H9 (cell line): Measurements from ENCODE around the gene ADAMTS17. TPM values are rescaled to one million over a fixed set of nuclear protein-coding genes. Genes with fewer than 3 reads are reported as not detected.

ENCODE experiments used
- DNase-seq: peaks from one replicate; pipeline ENCODE4 v3.0.0-alpha.2; 2017
- H2AFZ ChIP-seq: one replicate; pipeline ENCODE4 v1.6.1; 2013; ENCODE audit warnings: mild to moderate bottlenecking, low read length, control low read depth, moderate library complexity
- H2AK5ac ChIP-seq: 2 replicates; pipeline ENCODE4 v1.6.1; 2013; ENCODE audit warnings: low read length, control low read depth, mixed read lengths; ENCODE audit not compliant: insufficient read length
- H2BK120ac ChIP-seq: one replicate; pipeline ENCODE4 v1.6.1; 2013; ENCODE audit warnings: low read depth, mild to moderate bottlenecking, low read length, control low read depth, inconsistent platforms; ENCODE audit not compliant: poor library complexity, severe bottlenecking
- H2BK12ac ChIP-seq: 2 replicates; pipeline ENCODE4 v1.6.1; 2013; ENCODE audit warnings: low read length, control low read depth, mixed read lengths, low read depth; ENCODE audit not compliant: insufficient read length
- H2BK15ac ChIP-seq: 2 replicates; pipeline ENCODE4 v1.6.1; 2013; ENCODE audit warnings: low read depth, low read length, control low read depth
- H2BK20ac ChIP-seq: one replicate; pipeline ENCODE4 v1.6.1; 2013; ENCODE audit warnings: low read depth, mild to moderate bottlenecking, low read length, control low read depth, inconsistent platforms; ENCODE audit not compliant: poor library complexity, severe bottlenecking
- H2BK5ac ChIP-seq: 2 replicates; pipeline ENCODE4 v1.6.1; 2013; ENCODE audit warnings: low read length, control low read depth, mixed read lengths; ENCODE audit not compliant: insufficient read length
- H3K14ac ChIP-seq: 2 replicates; pipeline ENCODE4 v1.6.1; 2013; ENCODE audit warnings: low read length, control low read depth; ENCODE audit not compliant: insufficient read depth
- H3K18ac ChIP-seq: 2 replicates; pipeline ENCODE4 v1.6.1; 2013; ENCODE audit warnings: low read depth, mild to moderate bottlenecking, mixed read lengths, low read length, control low read depth; ENCODE audit not compliant: insufficient read length
- H3K23ac ChIP-seq: 2 replicates; pipeline ENCODE4 v1.6.1; 2013; ENCODE audit warnings: low read length, control low read depth, mixed read lengths, low read depth; ENCODE audit not compliant: insufficient read length
- H3K23me2 ChIP-seq: 2 replicates; pipeline ENCODE4 v1.6.1; 2013; ENCODE audit warnings: low read depth, mild to moderate bottlenecking, mixed read lengths, low read length, control low read depth; ENCODE audit not compliant: insufficient read length, poor library complexity, severe bottlenecking
- H3K27ac ChIP-seq: 2 replicates; pipeline ENCODE4 v1.5.1; 2013; ENCODE audit warnings: low read length, control low read depth, mixed read lengths, low read depth; ENCODE audit not compliant: insufficient read length
- H3K27me3 ChIP-seq: 2 replicates; pipeline ENCODE4 v1.6.1; 2013; ENCODE audit warnings: low read length, control low read depth, inconsistent platforms; ENCODE audit not compliant: insufficient read depth
- H3K4ac ChIP-seq: 2 replicates; pipeline ENCODE4 v1.6.1; 2013; ENCODE audit warnings: low read depth, mild to moderate bottlenecking, control low read depth, inconsistent platforms, low read length, moderate library complexity
- H3K4me1 ChIP-seq: 2 replicates; pipeline ENCODE4 v1.6.1; 2013; ENCODE audit warnings: low read length, control low read depth, inconsistent platforms; ENCODE audit not compliant: insufficient read depth
- H3K4me2 ChIP-seq: 2 replicates; pipeline ENCODE4 v1.6.1; 2013; ENCODE audit warnings: low read length, control low read depth, mixed read lengths; ENCODE audit not compliant: insufficient read length, insufficient read depth
- H3K56ac ChIP-seq: 2 replicates; pipeline ENCODE4 v1.6.1; 2013; ENCODE audit warnings: low read depth, mild to moderate bottlenecking, mixed read lengths, low read length, control low read depth; ENCODE audit not compliant: insufficient read length
- H3K79me1 ChIP-seq: 2 replicates; pipeline ENCODE4 v1.6.1; 2013; ENCODE audit warnings: low read depth, mild to moderate bottlenecking, moderate library complexity, low read length, control low read depth, inconsistent platforms; ENCODE audit not compliant: insufficient read depth, poor library complexity, severe bottlenecking
- H3K79me2 ChIP-seq: 2 replicates; pipeline ENCODE4 v1.6.1; 2013; ENCODE audit warnings: low read length, control low read depth, inconsistent platforms; ENCODE audit not compliant: insufficient read depth
- H3K9ac ChIP-seq: 2 replicates; pipeline ENCODE4 v1.6.1; 2013; ENCODE audit warnings: low read length, control low read depth, mixed read lengths; ENCODE audit not compliant: insufficient read length; ENCODE audit errors: extremely low read depth
- H3K9me3 ChIP-seq: one replicate; pipeline ENCODE4 v1.6.1; 2013; ENCODE audit warnings: low read depth, low read length, inconsistent platforms; ENCODE audit not compliant: control insufficient read depth
- H3T11ph ChIP-seq: one replicate; pipeline ENCODE4 v1.6.1; 2013; ENCODE audit warnings: mild to moderate bottlenecking, low read length, control low read depth, inconsistent platforms
- H4K20me1 ChIP-seq: one replicate; pipeline ENCODE4 v1.6.1; 2013; ENCODE audit not compliant: control insufficient read depth, insufficient read length, insufficient read depth
- H4K5ac ChIP-seq: 2 replicates; pipeline ENCODE4 v1.6.1; 2013; ENCODE audit warnings: low read depth, mild to moderate bottlenecking, mixed read lengths, low read length, control low read depth; ENCODE audit not compliant: insufficient read length
- H4K8ac ChIP-seq: replicated peaks from 2 replicates; pipeline ENCODE4 v1.6.1; 2013; ENCODE audit warnings: low read length, control low read depth, mixed read lengths, low read depth; ENCODE audit not compliant: insufficient read length
- H4K91ac ChIP-seq: 2 replicates; pipeline ENCODE4 v1.6.1; 2013; ENCODE audit warnings: low read depth, mild to moderate bottlenecking, moderate library complexity, mixed read lengths, low read length, control low read depth; ENCODE audit not compliant: insufficient read length
- H3K27ac Mint-ChIP-seq, 3 experiments: 2 replicates in 2 of 3; 3 replicates in 1 of 3; pipeline ENCODE4 v1.8.0; 2020 to 2021; ENCODE audit warnings: mixed read lengths in 3 of 3, mild to moderate bottlenecking in 1 of 3, moderate library complexity in 1 of 3
- H3K27me3 Mint-ChIP-seq: 2 replicates; pipeline ENCODE4 v1.8.0; 2021; ENCODE audit warnings: low read depth, mild to moderate bottlenecking, moderate library complexity, mixed read lengths
- H3K36me3 Mint-ChIP-seq, 3 experiments: 2 replicates in 2 of 3; 3 replicates in 1 of 3; pipeline ENCODE4 v1.8.0; 2020 to 2021; ENCODE audit warnings: low read depth in 3 of 3, mixed read lengths in 3 of 3; ENCODE audit not compliant: insufficient read depth in 1 of 3
- H3K4me1 Mint-ChIP-seq, 2 experiments: 2 replicates each; pipeline ENCODE4 v1.8.0; 2020; ENCODE audit warnings: mixed read lengths in 2 of 2
- H3K4me3 Mint-ChIP-seq, 2 experiments: 2 replicates in 1 of 2; 3 replicates in 1 of 2; pipeline ENCODE4 v1.8.0; 2020 to 2021; ENCODE audit warnings: mild to moderate bottlenecking in 2 of 2, mixed read lengths in 2 of 2, moderate library complexity in 1 of 2
- H3K9me3 Mint-ChIP-seq, 2 experiments: 2 replicates in 1 of 2; 3 replicates in 1 of 2; pipeline ENCODE4 v1.8.0; 2020; ENCODE audit warnings: mild to moderate bottlenecking in 2 of 2, mixed read lengths in 2 of 2, moderate library complexity in 1 of 2
- CTCF ChIP-seq: fragments of 200-600 bp; sonication (generic); conservative IDR thresholded peaks from 3 replicates; pipeline ENCODE4 v1.8.0; 2021; ENCODE audit warnings: antibody characterized with exemption, mild to moderate bottlenecking
- WGBS: extraction: QIAGEN DNeasy Blood & Tissue Kit; methylation state at CpG from one replicate; pipeline ENCODE4 v1.1.7; 2013; ENCODE audit warnings: missing lambda C conversion rate, low lambda C conversion rate, mixed read lengths; ENCODE audit not compliant: insufficient read length; ENCODE audit errors: extremely low coverage; 5-methylcytosine and 5-hydroxymethylcytosine counted together
- total RNA-seq: library from RNA; stranded (reverse); gene quantifications from 2 replicates; pipeline ENCODE4 v1.2.1, GENCODE V29; 2021

The ADAMTS17 gene
- total RNA-seq, 1 experiment from 2014 or later, result 2.9 TPM

DNA sequence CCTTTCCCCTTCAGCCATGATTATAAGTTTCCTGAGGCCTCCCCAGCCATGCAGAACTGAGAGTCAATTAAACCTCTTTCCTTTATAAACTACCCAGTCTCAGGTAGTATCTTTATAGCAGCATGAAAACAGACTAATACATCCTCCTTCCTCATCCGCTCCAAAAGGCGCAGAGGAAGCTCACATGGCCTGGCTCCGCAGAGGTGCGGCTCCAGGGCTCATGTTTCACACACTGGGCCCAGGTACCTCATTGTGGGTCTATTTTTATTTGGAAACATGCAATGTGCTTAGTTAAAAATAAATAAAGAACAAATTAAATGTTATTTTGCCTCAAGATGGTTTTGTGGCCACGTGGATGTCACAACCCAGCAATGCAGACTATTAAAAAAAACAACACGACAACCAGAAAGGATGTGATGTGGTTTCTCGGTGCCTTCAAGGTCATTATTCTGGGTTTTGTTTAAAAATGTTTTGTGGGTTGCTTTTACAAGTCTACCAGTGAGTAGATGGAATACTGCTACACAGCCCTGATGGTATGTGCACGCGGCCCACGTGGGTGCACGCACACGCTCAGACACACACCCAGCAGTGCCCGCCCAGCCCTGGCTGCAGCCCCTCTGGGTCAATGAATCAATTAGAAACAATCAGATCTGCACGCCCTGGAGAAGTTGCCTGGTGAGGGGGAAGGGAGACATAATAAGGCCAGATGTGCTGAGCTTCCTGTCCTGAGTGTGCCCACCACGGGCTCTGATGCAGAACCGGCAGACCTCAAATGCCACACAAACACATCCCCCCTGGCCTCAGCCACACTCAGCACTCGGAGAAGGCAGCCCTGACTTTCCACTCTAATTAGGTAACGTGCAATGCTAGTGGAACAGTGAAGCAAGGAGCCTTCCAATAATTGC is 140.1 kb downstream of the ADAMTS17 start:
- Histone ChIP-seq H4K20me1 (no peaks in the 10 kb centered on the region), H4K91ac (no peak overlapping the region), H3K27me3 (no peaks in the 10 kb centered on the region), H2AK5ac (no peak overlapping the region), H3K79me2 (no peaks in the 10 kb centered on the region), H2AFZ (no peak overlapping the region), H2BK120ac (no peak overlapping the region), H3K4me2 (no peak overlapping the region), H2BK12ac (no peak overlapping the region), H3K4ac (no peak overlapping the region), H3T11ph (no peak overlapping the region), H4K8ac (no peak overlapping the region), H3K56ac (no peak overlapping the region), H3K23me2 (no peaks in the 10 kb centered on the region), H3K14ac (no peak overlapping the region), H3K4me1 (no peaks in the 10 kb centered on the region), H3K23ac (no peak overlapping the region), H3K79me1 (no peaks in the 10 kb centered on the region), H3K9me3 (no peaks in the 10 kb centered on the region), H2BK20ac (no peak overlapping the region), H3K9ac (no peak overlapping the region), H4K5ac (no peak overlapping the region), H3K27ac (no peak overlapping the region), H2BK15ac (no peak overlapping the region), H2BK5ac (no peak overlapping the region), H3K18ac (no peak overlapping the region)
- no CpG with 5 or more reads among the region's 18 CpGs for WGBS
- H3K9me3 Mint-ChIP-seq, result no peaks in the 10 kb centered on the region
- peak overlapping the region in 2 of 3 experiments; percentile 29 to 80; a peak in 2 of 7 replicates for H3K27ac Mint-ChIP-seq
- DNase-seq, result no peak
- no peak for TF ChIP-seq CTCF
- peaks cover 6% of the 10 kb centered on the region; the same call in 1 of the 2 replicates for H3K27me3 Mint-ChIP-seq
- no peak overlapping the region for H3K4me3 Mint-ChIP-seq
- H3K4me1 Mint-ChIP-seq, result peaks cover 15 to 27% of the 10 kb centered on the region in 2 experiments
- peaks cover 0 to 5% (median 0%) of the 10 kb centered on the region in 3 experiments; a peak in 2 of 7 replicates for H3K36me3 Mint-ChIP-seq
